GM23338 (cell line): Measurements from ENCODE around the gene RPL21. TPM values are rescaled to one million over a fixed set of nuclear protein-coding genes. Genes with fewer than 3 reads are reported as not detected.

ENCODE experiments used
- ATAC-seq: fragments of 200-7000 bp; cut with Tn5 transposase; 3 replicates; pipeline ENCODE4 v1.9.1; 2020
- DNase-seq: peaks from one replicate; pipeline ENCODE4 v3.0.0-alpha.2; 2015; ENCODE audit warnings: low spot score
- H2AFZ ChIP-seq: fragments of 200-600 bp; sonication (generic); 2 replicates; pipeline ENCODE4 v1.8.0; 2016; ENCODE audit warnings: antibody characterized with exemption, mild to moderate bottlenecking, moderate library complexity
- H3F3A ChIP-seq: fragments of 200-600 bp; sonication (generic); replicated peaks from 2 replicates; pipeline ENCODE4 v1.8.0; 2017; ENCODE audit warnings: antibody characterized with exemption, mixed run types, low read depth
- H3K27ac ChIP-seq: fragments of 200-600 bp; sonication (generic); 2 replicates; pipeline ENCODE4 v1.6.1; 2016; ENCODE audit warnings: low read depth
- H3K27me3 ChIP-seq: fragments of 200-600 bp; sonication (generic); 2 replicates; pipeline ENCODE4 v1.8.0; 2016; ENCODE audit warnings: mild to moderate bottlenecking, mixed run types, moderate library complexity; ENCODE audit not compliant: insufficient read depth
- H3K36me3 ChIP-seq: fragments of 200-600 bp; sonication (generic); 2 replicates; pipeline ENCODE4 v1.8.0; 2016; ENCODE audit warnings: mild to moderate bottlenecking; ENCODE audit not compliant: insufficient read depth
- H3K4me1 ChIP-seq: fragments of 200-600 bp; sonication (generic); 2 replicates; pipeline ENCODE4 v1.8.0; 2016; ENCODE audit warnings: mild to moderate bottlenecking, moderate library complexity; ENCODE audit not compliant: insufficient read depth
- H3K4me2 ChIP-seq: fragments of 200-600 bp; sonication (generic); 2 replicates; pipeline ENCODE4 v1.7.1; 2017; ENCODE audit warnings: mixed run types
- H3K4me3 ChIP-seq: fragments of 200-600 bp; sonication (generic); 2 replicates; pipeline ENCODE4 v1.6.1; 2016; ENCODE audit warnings: mixed run types
- H3K79me2 ChIP-seq: fragments of 200-600 bp; sonication (generic); replicated peaks from 2 replicates; pipeline ENCODE4 v1.8.0; 2017; ENCODE audit warnings: mild to moderate bottlenecking; ENCODE audit not compliant: insufficient read depth
- H3K9me2 ChIP-seq: fragments of 200-600 bp; sonication (generic); 2 replicates; pipeline ENCODE4 v1.8.0; 2017; ENCODE audit not compliant: insufficient read depth
- H4K20me1 ChIP-seq: fragments of 200-600 bp; sonication (generic); replicated peaks from 2 replicates; pipeline ENCODE4 v1.8.0; 2017; ENCODE audit warnings: mild to moderate bottlenecking; ENCODE audit not compliant: insufficient read depth
- H3K27ac Mint-ChIP-seq: 2 replicates; pipeline ENCODE4 v1.8.0; 2020; ENCODE audit warnings: inconsistent platforms, mild to moderate bottlenecking, moderate library complexity, mixed read lengths
- H3K27me3 Mint-ChIP-seq: 3 replicates; pipeline ENCODE4 v1.8.0; 2022; ENCODE audit warnings: low read depth, mild to moderate bottlenecking, moderate library complexity, mixed read lengths, inconsistent platforms; ENCODE audit not compliant: insufficient read depth, poor library complexity
- H3K36me3 Mint-ChIP-seq: 3 replicates; pipeline ENCODE4 v1.8.0; 2021; ENCODE audit warnings: low read depth, mild to moderate bottlenecking, inconsistent platforms, moderate library complexity, mixed read lengths
- H3K4me1 Mint-ChIP-seq: 3 replicates; pipeline ENCODE4 v1.8.0; 2020; ENCODE audit warnings: mild to moderate bottlenecking, inconsistent platforms, mixed read lengths
- H3K4me3 Mint-ChIP-seq: 3 replicates; pipeline ENCODE4 v1.8.0; 2021; ENCODE audit warnings: moderate library complexity, mild to moderate bottlenecking, inconsistent platforms, mixed read lengths
- H3K9me3 Mint-ChIP-seq: 3 replicates; pipeline ENCODE4 v1.8.0; 2020; ENCODE audit warnings: moderate library complexity, mild to moderate bottlenecking, inconsistent platforms, mixed read lengths
- CREB1 ChIP-seq: fragments of 250-450 bp; sonication (Bioruptor Pico); IDR thresholded peaks from 2 replicates; pipeline ENCODE4 v1.5.0; 2020; ENCODE audit warnings: low read depth, mild to moderate bottlenecking, moderate library complexity
- EZH2 ChIP-seq: fragments of 200-600 bp; sonication (generic); IDR thresholded peaks from one replicate; pipeline ENCODE4 v1.8.0; 2017; ENCODE audit warnings: antibody characterized with exemption, mild to moderate bottlenecking, low read depth; ENCODE audit not compliant: unreplicated experiment
- EZH2phosphoT487 ChIP-seq: fragments of 200-600 bp; sonication (generic); IDR thresholded peaks from one replicate; pipeline ENCODE4 v1.8.1; 2018; ENCODE audit warnings: antibody characterized with exemption; ENCODE audit not compliant: unreplicated experiment
- JUNB ChIP-seq: IDR thresholded peaks from one replicate; pipeline ENCODE4 v1.6.1; 2016; ENCODE audit warnings: antibody characterized with exemption; ENCODE audit not compliant: unreplicated experiment
- NANOG ChIP-seq: IDR thresholded peaks from 2 replicates; pipeline ENCODE4 v1.6.1; 2016; ENCODE audit warnings: antibody characterized with exemption, borderline replicate concordance
- POLR2AphosphoS5 ChIP-seq: IDR thresholded peaks from 2 replicates; pipeline ENCODE4 v1.6.1; 2016; ENCODE audit warnings: antibody characterized with exemption, low read depth
- STAT1 ChIP-seq: IDR thresholded peaks from one replicate; pipeline ENCODE4 v1.6.1; 2016; ENCODE audit warnings: antibody characterized with exemption; ENCODE audit not compliant: unreplicated experiment
- ZNF114 ChIP-seq: fragments of 250-450 bp; sonication (Bioruptor Pico); IDR thresholded peaks from 2 replicates; pipeline ENCODE4 v1.5.0; 2020; ENCODE audit warnings: mild to moderate bottlenecking, moderate library complexity
- ZNF331 ChIP-seq: fragments of 250-450 bp; sonication (Bioruptor Pico); IDR thresholded peaks from 2 replicates; pipeline ENCODE4 v1.5.0; 2020; ENCODE audit warnings: low read depth, mild to moderate bottlenecking, moderate library complexity
- ZNF462 ChIP-seq: fragments of 250-450 bp; sonication (Bioruptor Pico); IDR thresholded peaks from 2 replicates; pipeline ENCODE4 v1.5.0; 2020; ENCODE audit warnings: mild to moderate bottlenecking, moderate library complexity
- polyA plus RNA-seq: library from polyadenylated mRNA; unstranded; fragments of >200 nt; fragmentation: Nextera tagmentation; extraction: Ambion mirVana; gene quantifications from 2 replicates; pipeline ENCODE4 v1.2.1, GENCODE V29; 2016
- total RNA-seq: library from RNA; depleted of rRNA; stranded (reverse); fragments of >200 nt; shearing (Covaris generic); gene quantifications from 2 replicates; pipeline ENCODE4 v1.2.3, GENCODE V29; 2014
- TF ChIP-seq, protein P1 (sequence below), 2 experiments: fragments of 200-600 bp in 1 of 2; sonication (generic) in 1 of 2; conservative IDR thresholded peaks; 2 replicates each; pipeline versions ENCODE4 v1.5.1 to v1.6.1; 2016 to 2017; ENCODE audit warnings: antibody characterized with exemption in 2 of 2, low read depth in 2 of 2, mild to moderate bottlenecking in 2 of 2, moderate library complexity in 1 of 2
- TF ChIP-seq, protein P2 (sequence below): IDR thresholded peaks from 2 replicates; pipeline ENCODE4 v1.6.1; 2016; ENCODE audit warnings: antibody characterized with exemption
- TF ChIP-seq, protein P3 (sequence below): IDR thresholded peaks from one replicate; pipeline ENCODE4 v1.6.1; 2018; ENCODE audit warnings: antibody characterized with exemption; ENCODE audit not compliant: unreplicated experiment

RPL21 gene
- total and polyA plus RNA-seq, 2 experiments from 2014 or later, result 1,037 to 1,343 TPM

DNA sequence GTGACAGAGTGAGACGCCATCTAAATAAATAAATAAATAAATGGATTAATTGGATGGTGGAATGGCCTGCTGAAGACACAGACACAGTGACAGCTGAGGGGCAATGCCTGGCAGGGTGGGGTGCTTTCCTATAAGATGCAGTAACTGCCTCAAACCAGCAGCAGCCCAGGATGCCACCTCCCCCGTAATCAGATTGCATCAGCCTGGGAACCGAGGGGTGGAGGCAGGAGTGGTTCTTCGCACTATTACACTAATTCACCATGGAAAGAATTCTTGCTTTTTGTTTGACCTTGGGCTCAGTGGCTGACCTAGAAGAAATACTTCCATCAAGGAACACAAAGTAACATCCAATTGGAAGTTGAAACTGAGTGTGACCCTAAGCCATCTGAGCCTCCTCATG is 48.2 kb upstream of the RPL21 start:
- 0 out of 2 replicates have a peak, but pooled peaks cover 4% of the 10 kb centered on the region for H3K4me1 ChIP-seq
- no peak overlapping the region for H3K27ac ChIP-seq
- no peaks in the 10 kb centered on the region for H3K27me3 ChIP-seq
- H3K9me2 ChIP-seq, result peaks cover 14% of the 10 kb centered on the region; the same call in 1 of the 2 replicates
- no peak overlapping the region for H3K4me2 ChIP-seq
- no peaks in the 10 kb centered on the region for H3K36me3 ChIP-seq
- Mint-ChIP-seq H3K9me3 (no peaks in the 10 kb centered on the region), H3K4me1 (peaks cover 9% of the 10 kb centered on the region; the same call in 2 of the 3 replicates), H3K27me3 (peaks cover 6% of the 10 kb centered on the region), H3K36me3 (no peaks in the 10 kb centered on the region), H3K4me3 (no peak overlapping the region), H3K27ac (no peak overlapping the region)
- H3K4me3 ChIP-seq, result no peak overlapping the region
- no peaks in the 10 kb centered on the region for H4K20me1 ChIP-seq
- TF ChIP-seq EZH2phosphoT487 (no peak), JUNB (no peak), ZNF462 (CRISPR knock-in tag) (no peak), ZNF114 (CRISPR knock-in tag) (no peak), STAT1 (no peak), POLR2AphosphoS5 (no peak), NANOG (no peak), EZH2 (no peak), ZNF331 (CRISPR knock-in tag) (no peak), CREB1 (CRISPR knock-in tag) (no peak)
- TF ChIP-seq, protein P1, sequence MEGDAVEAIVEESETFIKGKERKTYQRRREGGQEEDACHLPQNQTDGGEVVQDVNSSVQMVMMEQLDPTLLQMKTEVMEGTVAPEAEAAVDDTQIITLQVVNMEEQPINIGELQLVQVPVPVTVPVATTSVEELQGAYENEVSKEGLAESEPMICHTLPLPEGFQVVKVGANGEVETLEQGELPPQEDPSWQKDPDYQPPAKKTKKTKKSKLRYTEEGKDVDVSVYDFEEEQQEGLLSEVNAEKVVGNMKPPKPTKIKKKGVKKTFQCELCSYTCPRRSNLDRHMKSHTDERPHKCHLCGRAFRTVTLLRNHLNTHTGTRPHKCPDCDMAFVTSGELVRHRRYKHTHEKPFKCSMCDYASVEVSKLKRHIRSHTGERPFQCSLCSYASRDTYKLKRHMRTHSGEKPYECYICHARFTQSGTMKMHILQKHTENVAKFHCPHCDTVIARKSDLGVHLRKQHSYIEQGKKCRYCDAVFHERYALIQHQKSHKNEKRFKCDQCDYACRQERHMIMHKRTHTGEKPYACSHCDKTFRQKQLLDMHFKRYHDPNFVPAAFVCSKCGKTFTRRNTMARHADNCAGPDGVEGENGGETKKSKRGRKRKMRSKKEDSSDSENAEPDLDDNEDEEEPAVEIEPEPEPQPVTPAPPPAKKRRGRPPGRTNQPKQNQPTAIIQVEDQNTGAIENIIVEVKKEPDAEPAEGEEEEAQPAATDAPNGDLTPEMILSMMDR (conservative IDR thresholded peaks at IDR 0.05; ENCODE audit: low read depth in 2 of 2), result no peak
- TF ChIP-seq, protein P2, sequence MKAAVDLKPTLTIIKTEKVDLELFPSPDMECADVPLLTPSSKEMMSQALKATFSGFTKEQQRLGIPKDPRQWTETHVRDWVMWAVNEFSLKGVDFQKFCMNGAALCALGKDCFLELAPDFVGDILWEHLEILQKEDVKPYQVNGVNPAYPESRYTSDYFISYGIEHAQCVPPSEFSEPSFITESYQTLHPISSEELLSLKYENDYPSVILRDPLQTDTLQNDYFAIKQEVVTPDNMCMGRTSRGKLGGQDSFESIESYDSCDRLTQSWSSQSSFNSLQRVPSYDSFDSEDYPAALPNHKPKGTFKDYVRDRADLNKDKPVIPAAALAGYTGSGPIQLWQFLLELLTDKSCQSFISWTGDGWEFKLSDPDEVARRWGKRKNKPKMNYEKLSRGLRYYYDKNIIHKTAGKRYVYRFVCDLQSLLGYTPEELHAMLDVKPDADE, result no peak
- TF ChIP-seq, protein P3, sequence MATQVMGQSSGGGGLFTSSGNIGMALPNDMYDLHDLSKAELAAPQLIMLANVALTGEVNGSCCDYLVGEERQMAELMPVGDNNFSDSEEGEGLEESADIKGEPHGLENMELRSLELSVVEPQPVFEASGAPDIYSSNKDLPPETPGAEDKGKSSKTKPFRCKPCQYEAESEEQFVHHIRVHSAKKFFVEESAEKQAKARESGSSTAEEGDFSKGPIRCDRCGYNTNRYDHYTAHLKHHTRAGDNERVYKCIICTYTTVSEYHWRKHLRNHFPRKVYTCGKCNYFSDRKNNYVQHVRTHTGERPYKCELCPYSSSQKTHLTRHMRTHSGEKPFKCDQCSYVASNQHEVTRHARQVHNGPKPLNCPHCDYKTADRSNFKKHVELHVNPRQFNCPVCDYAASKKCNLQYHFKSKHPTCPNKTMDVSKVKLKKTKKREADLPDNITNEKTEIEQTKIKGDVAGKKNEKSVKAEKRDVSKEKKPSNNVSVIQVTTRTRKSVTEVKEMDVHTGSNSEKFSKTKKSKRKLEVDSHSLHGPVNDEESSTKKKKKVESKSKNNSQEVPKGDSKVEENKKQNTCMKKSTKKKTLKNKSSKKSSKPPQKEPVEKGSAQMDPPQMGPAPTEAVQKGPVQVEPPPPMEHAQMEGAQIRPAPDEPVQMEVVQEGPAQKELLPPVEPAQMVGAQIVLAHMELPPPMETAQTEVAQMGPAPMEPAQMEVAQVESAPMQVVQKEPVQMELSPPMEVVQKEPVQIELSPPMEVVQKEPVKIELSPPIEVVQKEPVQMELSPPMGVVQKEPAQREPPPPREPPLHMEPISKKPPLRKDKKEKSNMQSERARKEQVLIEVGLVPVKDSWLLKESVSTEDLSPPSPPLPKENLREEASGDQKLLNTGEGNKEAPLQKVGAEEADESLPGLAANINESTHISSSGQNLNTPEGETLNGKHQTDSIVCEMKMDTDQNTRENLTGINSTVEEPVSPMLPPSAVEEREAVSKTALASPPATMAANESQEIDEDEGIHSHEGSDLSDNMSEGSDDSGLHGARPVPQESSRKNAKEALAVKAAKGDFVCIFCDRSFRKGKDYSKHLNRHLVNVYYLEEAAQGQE, result no peak
- ATAC-seq (peak; percentile 37), DNase-seq (peak; percentile 24)
- no peaks in the 10 kb centered on the region for H3K79me2 ChIP-seq
- H3F3A ChIP-seq, result no peaks in the 10 kb centered on the region
- H2AFZ ChIP-seq, result peak overlapping the region; percentile 89
